K562 (cell line): ENCODE measurements around the gene MRO.

Experiments used
- ARHGAP35 ChIP-seq: fragments of 450-650 bp; IDR thresholded peaks from 2 replicates; pipeline ENCODE4 v1.6.1; 2018; ENCODE audit not compliant: partially characterized antibody
- CHD1 ChIP-seq: fragments of 200-600 bp; sonication (generic); IDR thresholded peaks from one replicate; pipeline ENCODE4 v1.6.1; 2012; ENCODE audit warnings: mild to moderate bottlenecking, moderate library complexity, low read length, inconsistent platforms
- CTCF ChIP-seq, 3 experiments: IDR thresholded peaks in 2 of 3; conservative IDR thresholded peaks in 1 of 3; 2 replicates each; pipeline ENCODE4 v1.5.1; 2011 to 2012; ENCODE audit warnings: low read length in 3 of 3, mild to moderate bottlenecking in 3 of 3, control low read depth in 2 of 3, improper control_type of control experiment in 1 of 3, inconsistent platforms in 1 of 3, low read depth in 1 of 3, mixed read lengths in 1 of 3, moderate library complexity in 1 of 3; ENCODE audit not compliant: insufficient read depth in 2 of 3
- EGR1 ChIP-seq: fragments of 450-650 bp; conservative IDR thresholded peaks from 2 replicates; pipeline ENCODE4 v1.6.1; 2017; ENCODE audit warnings: mild to moderate bottlenecking
- FOSL1 ChIP-seq: fragments of 200-800 bp; sonication (Bioruptor generic); conservative IDR thresholded peaks from 2 replicates; pipeline ENCODE4 v1.6.1; 2016; ENCODE audit warnings: missing genetic modification characterization, missing compliant biosample characterization
- FOXM1 ChIP-seq, 2 experiments: fragments of 450-650 bp in 1 of 2; sonication (generic) in 1 of 2; formaldehyde crosslinking in 1 of 2; IDR thresholded peaks; 2 replicates each; pipeline versions ENCODE4 v1.6.1 to v1.9.0; 2017 to 2022; ENCODE audit warnings: low read depth in 2 of 2, mild to moderate bottlenecking in 2 of 2, missing genetic modification reagents in 1 of 2, moderate library complexity in 1 of 2
- GTF3C2 ChIP-seq: IDR thresholded peaks from 3 replicates; pipeline ENCODE4 v1.6.1; 2011; ENCODE audit warnings: borderline replicate concordance, mild to moderate bottlenecking, moderate library complexity; ENCODE audit not compliant: insufficient read length; ENCODE audit errors: extremely low read depth
- MEF2A ChIP-seq: IDR thresholded peaks from 2 replicates; pipeline ENCODE4 v1.6.1; 2011; ENCODE audit warnings: low read depth, mild to moderate bottlenecking, low read length, moderate library complexity; ENCODE audit not compliant: control insufficient read depth
- NFYB ChIP-seq: IDR thresholded peaks from 2 replicates; pipeline ENCODE4 v1.6.1; 2011; ENCODE audit warnings: mild to moderate bottlenecking, moderate library complexity; ENCODE audit not compliant: insufficient read length; ENCODE audit errors: extremely low read depth
- POLR2A ChIP-seq: fragments of 450-650 bp; conservative IDR thresholded peaks from 2 replicates; pipeline ENCODE4 v1.6.1; 2016
- SNRNP70 ChIP-seq: fragments of 200-400 bp; formaldehyde crosslinking; optimal IDR thresholded peaks from 2 replicates; pipeline ENCODE3; 2017; ENCODE audit warnings: low read depth, low read length
- ZNF408 ChIP-seq: fragments of 250-450 bp; sonication (Bioruptor Pico); IDR thresholded peaks from 2 replicates; pipeline ENCODE4 v1.4.0; 2020; ENCODE audit warnings: low read depth, mild to moderate bottlenecking, moderate library complexity
- ZNF444 ChIP-seq: fragments of 250-450 bp; sonication (Bioruptor Pico); IDR thresholded peaks from 2 replicates; pipeline ENCODE4 v1.4.0; 2020; ENCODE audit warnings: mild to moderate bottlenecking, moderate library complexity
- ZNF740 ChIP-seq, 3 experiments: fragments of 200-800 bp in 1 of 3; sonication (Bioruptor generic) in 1 of 3; sonication (generic) in 1 of 3; formaldehyde crosslinking in 1 of 3; IDR thresholded peaks; 2 replicates each; pipeline versions ENCODE4 v1.6.1 to v1.8.0; 2016 to 2022; ENCODE audit warnings: mild to moderate bottlenecking in 2 of 3, missing compliant biosample characterization in 2 of 3, missing genetic modification characterization in 2 of 3, missing genetic modification reagents in 1 of 3

- TF ChIP-seq EGR1 (no peak), ZNF740 (CRISPR knock-in tag; IDR thresholded peaks at IDR 0.05) (no peak), ZNF740 (tag; IDR thresholded peaks at IDR 0.05) (no peak), FOXM1 (IDR thresholded peaks at IDR 0.05; ENCODE audit: low read depth) (no peak), FOXM1 (CRISPR knock-in tag; IDR thresholded peaks at IDR 0.05; ENCODE audit: low read depth) (no peak), ZNF408 (no peak), SNRNP70 (no peak), ZNF444 (CRISPR knock-in tag) (no peak), MEF2A (no peak), CTCF (IDR thresholded peaks at IDR 0.05 in 2 of 3, conservative IDR thresholded peaks at IDR 0.05 in 1 of 3; ENCODE audit: insufficient read depth in 2 of 3, low read depth in 1 of 3, low read length in 3 of 3) (no peak), NFYB (no peak), FOSL1 (tag) (no peak), GTF3C2 (no peak), CHD1 (no peak), POLR2A (no peak), ARHGAP35 (no peak)
These were observed 10.7 kb upstream of the MRO start for GRCh38 chr18:50830544-50830943.
